ENCODE data around the gene SYNGR1.
A peak's percentile ranks its signal among the peaks of the same experiment; 100 is the strongest.

Gene SYNGR1

DNA sequence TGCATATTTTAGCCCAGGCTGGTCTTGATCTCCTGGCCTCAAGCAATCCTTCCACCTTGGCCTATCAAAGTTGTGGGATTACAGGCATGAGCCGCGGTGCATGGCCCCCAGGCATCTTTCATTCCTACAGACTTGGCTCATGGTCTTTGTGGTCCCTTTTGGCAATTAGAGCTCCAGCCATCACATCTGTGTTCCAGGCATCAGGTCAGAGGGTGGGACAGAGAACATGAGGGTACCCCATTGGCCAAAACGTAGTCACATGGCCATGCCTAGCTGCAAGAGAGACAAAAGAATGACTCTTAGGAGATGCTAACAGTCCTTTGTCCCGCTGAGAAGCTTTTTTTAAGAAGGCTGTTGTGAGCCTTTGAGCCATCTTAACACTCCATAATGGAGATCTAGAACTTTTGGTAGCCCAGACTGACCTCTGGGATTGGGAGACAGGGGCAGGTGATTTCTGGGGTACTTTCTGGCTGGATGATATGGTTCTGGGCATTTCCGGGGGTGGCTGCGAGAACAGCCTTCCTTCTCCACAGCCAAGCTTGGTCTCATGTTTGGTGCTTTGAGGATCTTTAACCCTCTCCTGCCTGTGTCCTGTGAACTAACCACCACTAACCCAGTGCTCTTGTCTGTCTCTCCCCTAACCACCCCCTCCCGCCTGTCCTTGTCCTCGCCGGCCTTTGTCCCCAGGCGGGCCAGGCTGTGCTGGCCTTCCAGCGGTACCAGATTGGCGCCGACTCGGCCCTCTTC, 31.4 kb downstream of the SYNGR1 start:
- TF ChIP-seq POLR2AphosphoS5 (IDR thresholded peaks at IDR 0.05; ENCODE audit: low read depth, low read length), result no peak
- TF ChIP-seq POU2F2 (IDR thresholded peaks at IDR 0.05; ENCODE audit: low read depth, low read length), result no peak
- no peak for TF ChIP-seq SPI1 (IDR thresholded peaks at IDR 0.05; ENCODE audit: low read depth, low read length)
- no peak for TF ChIP-seq TAF1 (IDR thresholded peaks at IDR 0.05; ENCODE audit: low read depth, low read length)
- no peak for TF ChIP-seq POLR2A (IDR thresholded peaks at IDR 0.05; ENCODE audit: low read depth, low read length)
- TF ChIP-seq PAX5 (IDR thresholded peaks at IDR 0.05; ENCODE audit: insufficient read depth, low read length, severe bottlenecking), result no peak
- peak; percentile 5 for FAIRE-seq
- no peak for DNase-seq (ENCODE audit: insufficient read length, low spot score)

DNA sequence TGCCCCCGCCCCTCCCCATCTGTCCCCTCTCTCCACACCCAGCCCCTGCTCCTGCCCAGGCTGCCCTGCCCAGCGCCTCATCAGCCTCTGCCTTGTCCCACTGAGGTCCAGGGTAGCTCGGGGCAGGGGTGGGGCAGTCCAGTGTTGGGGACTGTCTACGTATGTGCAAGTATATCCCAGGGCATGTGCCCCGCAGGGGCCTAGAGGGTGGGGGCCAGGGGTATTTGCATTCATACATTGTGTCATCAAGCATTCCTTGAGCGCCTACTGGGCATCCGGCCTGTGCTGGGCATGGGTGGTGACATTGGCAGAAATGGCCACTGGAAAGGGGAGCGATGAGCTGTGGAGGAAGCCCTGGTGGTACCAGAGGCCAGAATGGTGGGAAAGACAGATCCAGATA, 32.1 kb downstream of the SYNGR1 start:
- FAIRE-seq, result no peak
- no peak for DNase-seq (ENCODE audit: insufficient read length, low spot score)
- TF ChIP-seq SPI1 (IDR thresholded peaks at IDR 0.05; ENCODE audit: low read depth, low read length) (no peak), POU2F2 (IDR thresholded peaks at IDR 0.05; ENCODE audit: low read depth, low read length) (no peak), TAF1 (IDR thresholded peaks at IDR 0.05; ENCODE audit: low read depth, low read length) (no peak), POLR2A (IDR thresholded peaks at IDR 0.05; ENCODE audit: low read depth, low read length) (no peak), POLR2AphosphoS5 (IDR thresholded peaks at IDR 0.05; ENCODE audit: low read depth, low read length) (no peak), PAX5 (IDR thresholded peaks at IDR 0.05; ENCODE audit: insufficient read depth, low read length, severe bottlenecking) (no peak)

DNA sequence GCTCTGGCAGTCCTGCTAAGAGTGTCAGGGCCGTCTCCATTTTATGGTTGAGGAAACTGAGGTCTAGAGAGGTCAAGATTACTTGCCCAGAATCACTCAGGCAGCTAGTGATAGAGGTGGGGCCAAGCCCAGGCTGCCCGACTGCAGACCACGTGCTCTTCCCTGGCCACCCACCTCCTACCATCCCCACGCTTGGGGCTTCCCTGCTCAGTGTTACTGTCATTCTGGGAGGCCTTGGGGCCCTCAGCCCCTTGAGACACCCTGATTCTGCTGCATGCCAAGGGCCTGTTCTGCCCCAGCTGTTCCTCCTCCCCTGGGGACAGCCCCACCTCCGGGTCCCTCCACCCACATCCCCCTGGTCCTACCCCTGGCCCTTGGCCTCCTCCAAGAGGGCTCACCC, 32.6 kb downstream of the SYNGR1 start:
- FAIRE-seq (peak; percentile 85), DNase-seq (ENCODE audit: insufficient read length, low spot score) (no peak)
- TF ChIP-seq POU2F2 (IDR thresholded peaks at IDR 0.05; ENCODE audit: low read depth, low read length) (no peak), PAX5 (IDR thresholded peaks at IDR 0.05; ENCODE audit: insufficient read depth, low read length, severe bottlenecking) (peak; percentile 11), POLR2A (IDR thresholded peaks at IDR 0.05; ENCODE audit: low read depth, low read length) (no peak), TAF1 (IDR thresholded peaks at IDR 0.05; ENCODE audit: low read depth, low read length) (0 out of 2 replicates have a peak, but pooled peaks have one; percentile 24), SPI1 (IDR thresholded peaks at IDR 0.05; ENCODE audit: low read depth, low read length) (no peak), POLR2AphosphoS5 (IDR thresholded peaks at IDR 0.05; ENCODE audit: low read depth, low read length) (no peak)

DNA sequence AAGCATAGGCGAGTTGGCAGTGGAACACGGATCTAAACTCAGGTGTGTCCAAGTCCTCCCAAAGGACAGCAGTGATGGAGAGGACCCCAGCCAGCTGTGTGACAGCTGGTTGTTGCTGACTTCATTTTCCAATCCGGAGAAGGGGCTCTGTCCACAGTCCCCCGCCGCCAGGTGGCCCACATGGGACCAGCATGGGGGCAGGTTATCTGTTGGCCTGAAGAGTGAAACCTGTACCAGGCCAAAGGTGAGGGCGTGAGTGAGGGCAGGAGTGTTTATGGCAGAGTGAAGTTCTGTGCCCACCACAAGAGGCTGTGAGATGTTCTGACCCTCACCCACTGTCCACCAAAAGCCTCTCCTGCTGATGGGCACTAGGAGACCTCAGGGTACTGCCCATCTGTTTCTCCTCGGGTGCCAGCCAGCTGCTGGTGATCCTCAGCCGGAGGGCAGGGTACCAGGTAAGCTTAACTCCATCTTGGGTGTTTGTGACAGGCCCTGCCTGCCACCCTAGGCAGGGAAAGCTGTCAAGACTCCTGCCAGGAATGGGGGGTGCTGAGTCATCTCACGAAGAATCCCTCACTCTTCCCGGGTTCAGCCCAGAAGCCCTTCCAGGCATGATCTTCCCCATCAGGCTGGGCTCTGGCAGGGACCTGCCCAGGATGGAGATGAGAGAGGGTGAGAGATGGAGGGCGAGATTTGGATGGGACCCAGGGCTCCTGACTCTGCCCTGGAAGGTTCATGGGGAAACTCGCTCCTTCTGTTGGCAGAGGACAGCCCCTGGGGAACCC, 34.2 kb downstream of the SYNGR1 start:
- no peak for TF ChIP-seq POLR2A (IDR thresholded peaks at IDR 0.05; ENCODE audit: low read depth, low read length)
- no peak for TF ChIP-seq SPI1 (IDR thresholded peaks at IDR 0.05; ENCODE audit: low read depth, low read length)
- TF ChIP-seq POU2F2 (IDR thresholded peaks at IDR 0.05; ENCODE audit: low read depth, low read length), result no peak
- TF ChIP-seq POLR2AphosphoS5 (IDR thresholded peaks at IDR 0.05; ENCODE audit: low read depth, low read length), result no peak
- TF ChIP-seq TAF1 (IDR thresholded peaks at IDR 0.05; ENCODE audit: low read depth, low read length), result no peak
- no peak for TF ChIP-seq PAX5 (IDR thresholded peaks at IDR 0.05; ENCODE audit: insufficient read depth, low read length, severe bottlenecking)
- no peak for DNase-seq (ENCODE audit: insufficient read length, low spot score)
- no peak for FAIRE-seq

DNA sequence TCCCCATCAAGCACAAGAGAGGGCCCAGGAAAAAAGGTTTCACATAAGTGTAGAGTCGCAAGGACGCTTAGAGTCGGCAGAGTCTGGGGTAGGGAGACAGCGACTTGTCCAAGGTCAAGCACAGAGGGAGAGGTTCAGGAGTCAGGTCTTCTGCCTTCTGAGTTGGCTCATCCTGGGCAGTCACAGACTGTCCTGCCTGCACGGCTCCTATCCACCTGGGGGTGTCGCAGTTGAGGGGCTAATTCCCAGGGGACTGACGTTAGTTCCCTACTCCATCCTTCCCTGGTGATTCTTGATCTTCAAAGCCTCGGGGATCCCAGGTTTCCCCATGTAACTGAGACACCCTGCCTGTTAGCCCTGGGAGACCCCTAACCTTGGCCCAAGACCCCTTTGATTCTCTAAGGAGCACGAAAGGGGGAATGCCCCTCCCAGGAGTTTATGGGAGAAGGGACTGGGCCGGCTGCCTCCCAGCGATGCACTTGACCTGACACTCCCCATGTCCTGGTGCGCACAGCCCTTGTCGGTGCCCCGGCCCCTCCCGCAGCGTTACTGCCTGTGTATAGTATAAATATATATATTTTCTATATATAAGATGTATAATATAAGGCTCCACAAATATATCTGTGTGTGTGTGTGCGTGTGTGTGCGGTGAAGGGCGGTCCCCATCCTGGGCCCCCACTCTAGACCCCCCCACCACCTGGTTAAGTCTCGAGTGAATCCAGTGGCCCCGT, 35.1 kb downstream of the SYNGR1 start:
- FAIRE-seq (no peak), DNase-seq (ENCODE audit: insufficient read length, low spot score) (no peak)
- TF ChIP-seq SPI1 (IDR thresholded peaks at IDR 0.05; ENCODE audit: low read depth, low read length) (no peak), POLR2AphosphoS5 (IDR thresholded peaks at IDR 0.05; ENCODE audit: low read depth, low read length) (no peak), POU2F2 (IDR thresholded peaks at IDR 0.05; ENCODE audit: low read depth, low read length) (no peak), TAF1 (IDR thresholded peaks at IDR 0.05; ENCODE audit: low read depth, low read length) (no peak), POLR2A (IDR thresholded peaks at IDR 0.05; ENCODE audit: low read depth, low read length) (no peak), PAX5 (IDR thresholded peaks at IDR 0.05; ENCODE audit: insufficient read depth, low read length, severe bottlenecking) (no peak)

DNA sequence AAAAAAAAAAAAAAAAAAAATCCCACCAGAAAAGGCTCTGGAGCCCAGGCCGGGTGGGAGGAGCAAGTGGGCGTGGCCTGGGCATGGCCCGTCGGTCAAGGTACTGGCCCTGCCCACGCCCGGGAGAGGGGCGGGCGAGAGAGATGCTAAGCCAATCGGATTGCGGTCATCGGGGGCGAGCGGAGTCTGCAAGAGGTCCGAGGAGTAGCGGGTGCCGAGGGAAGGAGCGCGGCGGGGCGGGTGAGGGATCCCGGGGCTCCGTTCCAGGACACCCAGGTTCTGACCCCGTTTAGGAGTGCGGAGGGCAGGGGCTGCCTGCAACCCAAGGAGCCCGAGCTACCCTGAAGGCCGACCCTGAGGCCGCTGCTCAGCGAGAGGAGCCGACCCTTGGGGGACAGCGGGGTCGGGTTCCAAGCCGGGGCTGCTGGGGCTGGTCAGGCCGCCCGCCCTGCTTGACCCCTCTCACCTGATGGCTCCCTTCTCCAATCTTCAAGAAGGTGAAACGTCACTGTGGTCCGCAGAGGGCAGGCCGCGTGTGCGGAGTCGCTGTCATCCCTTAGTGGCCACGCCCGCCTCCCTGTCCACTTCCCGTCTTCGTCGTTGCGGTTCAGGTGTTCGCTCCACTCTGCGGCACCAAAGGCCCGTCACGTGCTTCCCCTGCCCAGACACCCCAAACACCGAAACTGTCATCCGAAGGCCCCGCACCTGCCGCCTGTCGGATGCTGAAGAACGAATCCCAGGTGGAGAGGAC, 38.6 kb downstream of the SYNGR1 start:
- DNase-seq (ENCODE audit: insufficient read length, low spot score) (peak; percentile 90), FAIRE-seq (peak; percentile 97)
- no peak for TF ChIP-seq POLR2A (IDR thresholded peaks at IDR 0.05; ENCODE audit: low read depth, low read length)
- peak; percentile 70 for TF ChIP-seq SPI1 (IDR thresholded peaks at IDR 0.05; ENCODE audit: low read depth, low read length)
- TF ChIP-seq POU2F2 (IDR thresholded peaks at IDR 0.05; ENCODE audit: low read depth, low read length), result 0 out of 2 replicates have a peak, but pooled peaks have one; percentile 21
- TF ChIP-seq TAF1 (IDR thresholded peaks at IDR 0.05; ENCODE audit: low read depth, low read length), result no peak
- no peak for TF ChIP-seq POLR2AphosphoS5 (IDR thresholded peaks at IDR 0.05; ENCODE audit: low read depth, low read length)
- TF ChIP-seq PAX5 (IDR thresholded peaks at IDR 0.05; ENCODE audit: insufficient read depth, low read length, severe bottlenecking), result no peak

DNA sequence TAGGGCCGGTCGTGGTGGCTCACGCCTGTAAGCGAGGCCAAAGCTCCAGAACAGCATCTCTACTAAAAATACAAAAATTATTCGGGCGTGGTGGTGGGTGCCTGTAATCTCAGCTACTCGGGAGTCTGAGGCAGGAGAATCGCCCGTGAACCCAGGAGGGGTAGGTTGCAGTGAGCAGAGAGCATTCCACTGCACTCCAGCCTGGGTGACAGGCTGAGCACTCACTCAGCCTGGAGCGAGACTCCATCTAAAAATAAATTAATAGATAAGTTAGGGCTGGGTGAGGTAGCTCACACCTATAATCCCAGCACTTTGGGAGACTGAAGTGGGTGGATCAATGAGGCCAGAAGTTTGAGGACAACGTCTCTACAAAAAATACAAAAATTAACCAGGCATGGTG, 39.6 kb downstream of the SYNGR1 start:
- TF ChIP-seq POLR2A (IDR thresholded peaks at IDR 0.05; ENCODE audit: low read depth, low read length) (no peak), POLR2AphosphoS5 (IDR thresholded peaks at IDR 0.05; ENCODE audit: low read depth, low read length) (no peak), POU2F2 (IDR thresholded peaks at IDR 0.05; ENCODE audit: low read depth, low read length) (no peak), PAX5 (IDR thresholded peaks at IDR 0.05; ENCODE audit: insufficient read depth, low read length, severe bottlenecking) (no peak), TAF1 (IDR thresholded peaks at IDR 0.05; ENCODE audit: low read depth, low read length) (no peak), SPI1 (IDR thresholded peaks at IDR 0.05; ENCODE audit: low read depth, low read length) (no peak)
- DNase-seq (ENCODE audit: insufficient read length, low spot score), result no peak
- FAIRE-seq, result no peak

DNA sequence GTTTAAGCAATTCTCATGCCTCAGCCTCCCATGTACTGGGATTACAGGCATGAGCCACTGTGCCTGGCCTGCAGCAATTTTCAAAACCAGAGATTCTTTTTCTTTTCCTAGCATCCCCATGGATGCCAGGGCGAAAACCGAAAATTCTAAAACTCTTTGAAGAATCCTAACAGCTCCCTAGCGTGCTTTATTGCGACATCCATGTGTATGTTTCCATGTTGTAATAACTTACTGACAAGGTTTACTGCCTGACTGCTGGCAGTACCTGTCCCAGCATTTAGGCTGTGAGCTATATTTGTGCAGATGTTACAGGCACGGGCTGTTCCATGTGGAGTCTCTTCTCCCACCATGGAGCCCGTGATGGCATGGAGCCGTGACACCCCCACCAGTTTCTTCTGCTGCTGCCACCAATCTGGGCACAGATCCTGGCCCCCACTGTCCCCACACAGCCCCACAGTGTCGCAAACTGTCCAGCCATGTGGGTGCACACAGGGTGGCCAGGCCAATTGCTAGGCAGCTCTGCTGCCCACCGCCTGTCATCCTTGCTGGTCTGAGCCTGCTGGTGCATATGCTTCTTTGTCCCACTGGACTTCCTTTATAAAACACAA, 42.7 kb downstream of the SYNGR1 start:
- TF ChIP-seq POU2F2 (IDR thresholded peaks at IDR 0.05; ENCODE audit: low read depth, low read length) (no peak), POLR2A (IDR thresholded peaks at IDR 0.05; ENCODE audit: low read depth, low read length) (no peak), TAF1 (IDR thresholded peaks at IDR 0.05; ENCODE audit: low read depth, low read length) (no peak), PAX5 (IDR thresholded peaks at IDR 0.05; ENCODE audit: insufficient read depth, low read length, severe bottlenecking) (no peak), SPI1 (IDR thresholded peaks at IDR 0.05; ENCODE audit: low read depth, low read length) (no peak), POLR2AphosphoS5 (IDR thresholded peaks at IDR 0.05; ENCODE audit: low read depth, low read length) (no peak)
- FAIRE-seq, result no peak
- no peak for DNase-seq (ENCODE audit: insufficient read length, low spot score)
